Dendritic cell treated with granulocyte-macrophage colony-stimulating factor and Interleukin-4, amounts not matched to agents 40 ng/mL and 50 ng/mL, for 4 days (primary cell): ENCODE data around the gene PIEZO2.
"Not testable (repeated sequence)": the region's sequence is repeated elsewhere in the genome, so short reads cannot be mapped to it uniquely, and the experiment has no call there.

Experiments used
- H3K27ac Mint-ChIP-seq: one replicate; pipeline ENCODE4 v1.8.0; 2022; ENCODE audit warnings: mild to moderate bottlenecking, mixed read lengths
- H3K27me3 Mint-ChIP-seq: one replicate; pipeline ENCODE4 v1.8.0; 2022; ENCODE audit warnings: mild to moderate bottlenecking, mixed read lengths
- H3K36me3 Mint-ChIP-seq: one replicate; pipeline ENCODE4 v1.8.0; 2022; ENCODE audit warnings: low read depth, mixed read lengths
- H3K4me1 Mint-ChIP-seq: one replicate; pipeline ENCODE4 v1.8.0; 2022; ENCODE audit warnings: low read depth, mixed read lengths
- H3K4me3 Mint-ChIP-seq: one replicate; pipeline ENCODE4 v1.8.0; 2022; ENCODE audit warnings: mild to moderate bottlenecking, moderate library complexity, mixed read lengths
- H3K9me3 Mint-ChIP-seq: one replicate; pipeline ENCODE4 v1.8.0; 2022; ENCODE audit warnings: mixed read lengths
- intact Hi-C: fragments of 100-400 bp; cut with micrococcal nuclease; formaldehyde crosslinking; loops from one replicate; pipeline ENCODE4 v1.15.0; 2022

Gene PIEZO2

GRCh38 chr18:10914610-10915009, 234.8 kb downstream of the PIEZO2 start:
- H3K4me3 Mint-ChIP-seq, H3K9me3 Mint-ChIP-seq, intact Hi-C loops, H3K4me1 Mint-ChIP-seq, H3K27me3 Mint-ChIP-seq, H3K36me3 Mint-ChIP-seq, H3K27ac Mint-ChIP-seq: not testable (repeated sequence)

DNA sequence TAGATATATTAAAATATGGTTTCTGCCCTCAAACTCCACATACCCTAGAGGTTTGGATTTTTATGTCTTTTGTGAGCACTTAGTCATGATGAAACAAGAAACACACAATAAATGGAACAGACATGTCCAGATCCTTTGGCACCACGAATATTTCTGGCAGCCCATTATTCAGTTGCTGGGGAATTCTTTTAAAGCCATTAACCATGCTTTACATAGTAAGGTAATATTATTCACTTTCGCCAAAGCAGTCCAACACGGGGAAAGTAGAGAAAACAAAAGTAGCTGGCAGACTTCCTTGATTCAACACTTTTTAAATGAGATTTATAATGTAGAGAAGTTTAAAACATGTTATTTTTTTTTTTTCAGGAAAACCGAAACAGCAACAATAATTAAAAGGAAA, 235.4 kb downstream of the PIEZO2 start:
- Mint-ChIP-seq H3K27me3 (no peaks in the 10 kb centered on the region), H3K4me3 (no peak overlapping the region), H3K27ac (no peak overlapping the region), H3K4me1 (no peaks in the 10 kb centered on the region), H3K36me3 (no peaks in the 10 kb centered on the region), H3K9me3 (no peaks in the 10 kb centered on the region)
- intact Hi-C loops = no loop called here

DNA sequence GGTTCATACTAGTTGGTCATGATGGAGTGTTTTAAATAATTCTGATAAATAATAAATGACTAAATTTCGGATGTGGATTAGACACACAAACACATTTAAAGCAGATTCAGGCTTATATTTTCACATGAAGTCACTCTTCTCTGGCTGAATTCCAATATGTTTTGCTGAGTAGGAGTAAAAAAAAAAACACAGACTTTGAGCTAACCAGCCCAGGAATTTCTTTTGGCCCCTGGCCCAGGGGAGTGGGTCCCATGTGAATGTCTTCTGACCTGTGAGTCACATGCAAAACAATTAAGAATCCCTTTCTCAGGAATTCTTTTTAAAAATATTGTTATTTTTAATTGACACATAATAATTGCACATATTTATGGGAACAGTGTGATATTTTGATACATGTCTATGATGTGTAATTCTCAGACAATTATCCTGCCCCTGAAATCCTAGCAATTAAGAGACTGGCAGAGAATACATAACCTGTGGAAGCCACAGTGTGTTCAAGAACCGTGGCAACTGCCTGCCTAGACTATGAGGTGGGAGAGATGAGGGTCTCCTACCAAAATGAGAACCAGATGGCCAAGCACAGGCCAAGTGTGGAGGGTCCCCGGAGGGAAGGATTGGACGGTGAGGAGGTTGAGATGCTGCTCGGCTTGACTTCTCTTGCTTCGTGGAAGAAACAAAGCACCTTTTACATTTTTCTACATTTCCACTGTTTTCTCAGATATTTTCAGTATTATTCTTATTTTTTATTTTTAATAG, 236.4 kb downstream of the PIEZO2 start:
- H3K9me3 Mint-ChIP-seq = no peaks in the 10 kb centered on the region
- no peak overlapping the region for H3K27ac Mint-ChIP-seq

GRCh38 chr18:10909724-10910123, 239.6 kb downstream of the PIEZO2 start:
- H3K4me3 Mint-ChIP-seq = no peak overlapping the region
- no peak overlapping the region for H3K27ac Mint-ChIP-seq
- H3K9me3 Mint-ChIP-seq = no peaks in the 10 kb centered on the region
- no peaks in the 10 kb centered on the region for H3K36me3 Mint-ChIP-seq
- H3K27me3 Mint-ChIP-seq = no peaks in the 10 kb centered on the region
- no peaks in the 10 kb centered on the region for H3K4me1 Mint-ChIP-seq
- intact Hi-C loops = no loop called here

More for the DNA sequence above, 236.4 kb downstream of the PIEZO2 start:
- Mint-ChIP-seq H3K36me3 (no peaks in the 10 kb centered on the region), H3K4me3 (no peak overlapping the region), H3K27me3 (no peaks in the 10 kb centered on the region), H3K4me1 (no peaks in the 10 kb centered on the region)
- intact Hi-C loops = no loop called here

DNA sequence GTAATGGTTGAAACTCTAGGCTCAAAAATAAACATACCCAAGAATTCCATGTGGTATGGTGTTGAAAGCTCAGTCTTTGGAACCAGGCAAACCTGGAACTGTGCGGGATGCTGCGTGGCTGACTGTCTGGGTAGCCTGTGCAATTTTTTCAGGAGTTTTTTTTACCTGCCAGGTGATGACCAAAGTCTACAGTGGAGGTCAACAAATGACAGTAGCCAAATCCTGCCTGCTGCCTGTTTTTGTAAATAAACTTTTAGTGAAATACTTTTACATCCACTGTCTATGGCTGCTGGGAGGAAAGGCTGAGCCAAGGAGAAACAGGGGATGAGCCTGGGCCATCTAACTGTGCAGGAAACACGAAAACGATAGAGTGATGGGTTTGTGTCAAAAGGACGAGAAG, 240.6 kb downstream of the PIEZO2 start:
- no peaks in the 10 kb centered on the region for H3K36me3 Mint-ChIP-seq
- H3K4me3 Mint-ChIP-seq = no peak overlapping the region
- no peak overlapping the region for H3K27ac Mint-ChIP-seq
- intact Hi-C loops = no loop called here
- H3K27me3 Mint-ChIP-seq = no peaks in the 10 kb centered on the region
- H3K9me3 Mint-ChIP-seq = no peaks in the 10 kb centered on the region
- H3K4me1 Mint-ChIP-seq = no peaks in the 10 kb centered on the region

DNA sequence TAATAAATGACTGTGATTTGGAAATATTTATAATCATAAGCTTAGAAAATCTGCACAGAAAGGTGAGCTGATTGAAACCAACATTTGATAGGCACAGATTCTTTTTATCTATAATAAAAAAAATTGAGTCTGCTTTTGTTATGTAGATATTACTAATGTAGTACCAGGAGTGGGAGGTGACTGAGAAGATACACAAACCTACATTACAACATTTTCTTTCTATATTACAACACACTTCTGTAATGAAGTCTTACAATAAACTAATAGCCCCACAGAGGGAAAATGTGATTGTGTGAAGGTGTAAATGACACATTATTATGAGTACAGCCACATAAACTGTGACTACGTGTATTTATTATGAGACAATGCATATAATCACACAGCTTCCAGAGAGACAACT, 241.6 kb downstream of the PIEZO2 start:
- H3K36me3 Mint-ChIP-seq = no peaks in the 10 kb centered on the region
- intact Hi-C loops = no loop called here
- no peak overlapping the region for H3K27ac Mint-ChIP-seq
- no peak overlapping the region for H3K4me3 Mint-ChIP-seq
- no peaks in the 10 kb centered on the region for H3K27me3 Mint-ChIP-seq
- H3K4me1 Mint-ChIP-seq = no peaks in the 10 kb centered on the region
- no peaks in the 10 kb centered on the region for H3K9me3 Mint-ChIP-seq

- no peaks in the 10 kb centered on the region for H3K36me3 Mint-ChIP-seq
- intact Hi-C loops = no loop called here
- H3K27me3 Mint-ChIP-seq = no peaks in the 10 kb centered on the region
- H3K9me3 Mint-ChIP-seq = no peaks in the 10 kb centered on the region
- no peak overlapping the region for H3K27ac Mint-ChIP-seq
- H3K4me3 Mint-ChIP-seq = no peak overlapping the region
- no peaks in the 10 kb centered on the region for H3K4me1 Mint-ChIP-seq
Observed at GRCh38 chr18:10901329-10901728, 248.0 kb downstream of the PIEZO2 start.

- Mint-ChIP-seq H3K4me1 (no peaks in the 10 kb centered on the region), H3K9me3 (no peaks in the 10 kb centered on the region), H3K27ac (no peak overlapping the region)
Observed at GRCh38 chr18:10900435-10900834, 248.9 kb downstream of the PIEZO2 start.

GRCh38 chr18:10899481-10899880, 249.9 kb downstream of the PIEZO2 start:
- Mint-ChIP-seq H3K4me1 (no peaks in the 10 kb centered on the region), H3K9me3 (no peaks in the 10 kb centered on the region), H3K36me3 (no peaks in the 10 kb centered on the region), H3K4me3 (no peak overlapping the region), H3K27me3 (no peaks in the 10 kb centered on the region), H3K27ac (no peak overlapping the region)
- intact Hi-C loops = no loop called here

More at GRCh38 chr18:10900435-10900834, 248.9 kb downstream of the PIEZO2 start:
- Mint-ChIP-seq H3K27me3 (no peaks in the 10 kb centered on the region), H3K36me3 (no peaks in the 10 kb centered on the region), H3K4me3 (no peak overlapping the region)
- intact Hi-C loops = no loop called here

GRCh38 chr18:10898417-10898974, 250.9 kb downstream of the PIEZO2 start:
- Mint-ChIP-seq H3K9me3 (no peaks in the 10 kb centered on the region), H3K27me3 (no peaks in the 10 kb centered on the region), H3K36me3 (no peaks in the 10 kb centered on the region), H3K27ac (no peak overlapping the region), H3K4me1 (no peaks in the 10 kb centered on the region), H3K4me3 (no peak overlapping the region)
- intact Hi-C loops = no loop called here

DNA sequence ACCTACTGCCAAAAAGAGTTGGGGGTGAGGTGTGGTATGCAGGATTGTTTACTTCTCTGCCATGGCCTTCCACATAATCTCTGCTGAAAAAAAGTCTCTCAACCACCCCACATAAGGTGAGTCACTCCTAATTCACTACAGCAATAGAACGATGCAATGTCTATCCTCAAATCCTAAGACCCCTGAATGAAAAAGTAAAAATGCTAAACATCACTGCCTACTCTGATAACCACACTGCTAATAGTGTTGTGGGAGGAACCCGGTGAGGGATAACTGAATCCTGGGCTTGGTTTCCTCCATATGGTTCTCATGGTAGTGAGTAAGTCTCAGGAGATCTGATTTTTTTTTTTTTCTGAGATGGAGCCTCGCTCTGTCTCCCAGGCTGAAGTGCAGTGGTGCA, 252.5 kb downstream of the PIEZO2 start:
- H3K4me3 Mint-ChIP-seq = no peak overlapping the region
- H3K27me3 Mint-ChIP-seq = no peaks in the 10 kb centered on the region
- H3K4me1 Mint-ChIP-seq = no peaks in the 10 kb centered on the region
- intact Hi-C loops = no loop called here
- no peaks in the 10 kb centered on the region for H3K36me3 Mint-ChIP-seq
- H3K27ac Mint-ChIP-seq = no peak overlapping the region
- H3K9me3 Mint-ChIP-seq = no peaks in the 10 kb centered on the region

DNA sequence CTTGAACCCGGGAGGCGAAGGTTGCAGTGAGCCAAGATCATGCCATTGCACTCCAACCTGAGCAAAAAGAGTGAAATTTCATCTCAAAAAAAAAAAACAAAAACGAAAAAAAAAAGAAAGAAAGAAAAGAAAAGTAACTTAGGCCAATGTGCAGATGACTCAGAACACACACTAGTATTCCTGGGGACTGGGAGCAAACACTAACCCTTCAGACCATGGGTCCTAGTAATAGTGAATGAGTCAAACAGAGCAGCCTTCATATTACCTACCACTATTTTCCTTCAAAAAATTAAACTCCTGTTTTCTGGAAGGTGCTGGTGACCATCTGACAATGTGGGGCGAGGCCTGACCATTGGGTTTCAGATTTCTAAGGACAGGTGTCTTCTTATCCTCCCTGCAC, 253.4 kb downstream of the PIEZO2 start:
- intact Hi-C loops = no loop called here
- Mint-ChIP-seq H3K36me3 (no peaks in the 10 kb centered on the region), H3K9me3 (no peaks in the 10 kb centered on the region), H3K27ac (no peak overlapping the region), H3K4me1 (no peaks in the 10 kb centered on the region), H3K4me3 (no peak overlapping the region), H3K27me3 (no peaks in the 10 kb centered on the region)

DNA sequence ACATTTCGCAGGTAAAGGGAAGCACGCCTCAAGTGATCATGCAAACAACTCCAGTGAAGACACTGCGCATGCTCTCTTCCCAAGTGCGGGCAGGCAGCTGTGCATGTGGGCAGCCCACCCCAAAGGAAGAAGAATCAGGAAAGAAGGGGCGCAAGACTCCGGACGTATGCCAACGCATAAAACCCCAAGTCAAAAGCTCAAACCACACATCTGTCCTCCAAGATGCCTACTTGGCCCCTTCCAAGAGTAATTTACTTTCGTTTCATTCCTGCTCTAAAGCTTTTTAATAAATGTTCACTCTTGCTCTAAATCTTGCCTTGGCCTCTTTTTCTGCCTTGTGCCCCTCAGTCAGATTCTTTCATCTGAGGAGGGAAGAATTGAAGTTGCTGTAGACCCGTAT, 254.9 kb downstream of the PIEZO2 start:
- Mint-ChIP-seq H3K4me3 (no peak overlapping the region), H3K9me3 (no peaks in the 10 kb centered on the region), H3K4me1 (no peaks in the 10 kb centered on the region), H3K27me3 (no peaks in the 10 kb centered on the region), H3K27ac (no peak overlapping the region), H3K36me3 (no peaks in the 10 kb centered on the region)
- intact Hi-C loops = no loop called here

- Mint-ChIP-seq H3K27me3 (no peaks in the 10 kb centered on the region), H3K27ac (no peak overlapping the region), H3K4me1 (no peaks in the 10 kb centered on the region), H3K36me3 (no peaks in the 10 kb centered on the region), H3K4me3 (no peak overlapping the region), H3K9me3 (no peaks in the 10 kb centered on the region)
- intact Hi-C loops = no loop called here
Observed at GRCh38 chr18:10893761-10894160, 255.6 kb downstream of the PIEZO2 start.

DNA sequence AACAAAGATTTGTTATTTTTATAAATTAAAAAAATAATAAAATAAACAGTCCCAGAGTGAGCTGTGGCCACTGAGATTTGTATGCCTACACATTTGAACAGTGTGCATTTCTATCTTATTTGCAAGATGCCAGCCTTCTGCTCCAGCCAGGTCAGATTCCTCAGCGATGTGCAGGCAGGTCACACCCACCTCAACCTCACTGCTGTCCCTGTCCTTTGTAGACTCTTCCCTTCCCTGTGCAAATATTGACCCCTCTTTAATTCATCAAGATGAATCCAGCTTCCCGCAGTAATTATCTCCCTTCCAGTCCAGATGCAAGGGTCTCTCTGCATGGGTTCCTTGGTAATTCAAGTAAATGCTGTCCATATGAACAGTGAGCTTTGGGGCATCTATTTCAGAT, 256.2 kb downstream of the PIEZO2 start:
- Mint-ChIP-seq H3K4me3 (no peak overlapping the region), H3K4me1 (no peaks in the 10 kb centered on the region), H3K27ac (no peak overlapping the region), H3K9me3 (no peaks in the 10 kb centered on the region), H3K36me3 (no peaks in the 10 kb centered on the region), H3K27me3 (no peaks in the 10 kb centered on the region)
- intact Hi-C loops = no loop called here
